Ovary (tissue), 9 donors: ENCODE data around the gene USP31. TPM values are rescaled to one million over a fixed set of nuclear protein-coding genes. Genes with fewer than 3 reads are reported as not detected.

ENCODE experiments used
- DNase-seq, 5 donors: peaks; one replicate each; pipeline ENCODE4 v3.0.0-alpha.2; 2019 to 2020
- H3K27ac ChIP-seq, 2 donors: fragments of 200-600 bp; one replicate each; pipeline versions ENCODE4 v1.5.1 to v1.8.0; 2019 to 2022
- H3K27me3 ChIP-seq: fragments of 200-600 bp; one replicate; pipeline ENCODE4 v1.8.0; 2022
- H3K36me3 ChIP-seq: fragments of 200-600 bp; sonication (generic); one replicate; pipeline ENCODE4 v1.5.1; 2019
- H3K4me1 ChIP-seq: one replicate; pipeline ENCODE4 v1.8.1; 2013; ENCODE audit warnings: mild to moderate bottlenecking, moderate library complexity; ENCODE audit not compliant: insufficient read depth
- H3K4me3 ChIP-seq: fragments of 200-600 bp; sonication (generic); one replicate; pipeline ENCODE4 v1.5.1; 2017
- H3K9me3 ChIP-seq, 2 donors: fragments of 200-600 bp in 1 of 2; sonication (generic) in 1 of 2; one replicate each; pipeline versions ENCODE4 v1.5.1 to v1.8.1; 2013 to 2019; ENCODE audit warnings: mild to moderate bottlenecking in 1 of 2, moderate library complexity in 1 of 2
- CTCF ChIP-seq, 3 donors: fragments of 450-650 bp in 2 of 3; fragments of 200-600 bp in 1 of 3; IDR thresholded peaks; one replicate each; pipeline versions ENCODE4 v1.5.1 to v1.8.0; 2016 to 2022; ENCODE audit warnings: antibody characterized with exemption in 3 of 3, mild to moderate bottlenecking in 1 of 3
- EP300 ChIP-seq: sonication (generic); formaldehyde crosslinking; IDR thresholded peaks from one replicate; pipeline ENCODE4 v1.6.1; 2017; ENCODE audit warnings: antibody characterized with exemption
- POLR2A ChIP-seq: fragments of 450-650 bp; IDR thresholded peaks from one replicate; pipeline ENCODE4 v1.6.1; 2017; ENCODE audit warnings: antibody characterized with exemption, mild to moderate bottlenecking, moderate library complexity
- WGBS, 3 donors: extraction: QIAGEN DNeasy Blood & Tissue Kit in 1 of 3; methylation state at CpG; one replicate each; pipeline versions ENCODE4 v1.1.5 to v1.1.7; 2013 to 2017; 5-methylcytosine and 5-hydroxymethylcytosine counted together
- intact Hi-C, 4 donors: fragments of 100-400 bp; cut with DNase I; formaldehyde crosslinking; loops; one replicate each; pipeline versions ENCODE4 v1.11.0 to v1.15.1; 2022 to 2023
- polyA plus RNA-seq, 2 donors: library from polyadenylated mRNA; stranded (reverse); fragments of 200-250 nt in 1 of 2; fragments of 350-450 nt in 1 of 2; fragmentation: Illumina TruSeq in 1 of 2; extraction: RNeasy Lipid Tissue Mini Kit (QIAGEN cat#74804) in 1 of 2; gene quantifications; one replicate each; pipeline ENCODE4 v1.2.3, GENCODE V29; 2013 to 2014
- total RNA-seq, 7 donors: library from RNA; depleted of rRNA in 2 of 7; stranded (reverse); fragments of >200 nt in 2 of 7; fragmentation: NEBNext Ultra II Directional in 3 of 7; extraction: Animal tissue kit (Norgen Biotek cat#: 25700) in 3 of 7; gene quantifications; one replicate each; pipeline versions ENCODE4 v1.1.0 to v1.2.4, GENCODE V29; 2016 to 2023
- donor health status: DM: no; HTN: no; CAD: no; lungs with moderate emphysema.
- donor health status: DM: no; HTN: no; CAD: no.
- donor health status: Bipolar disorder and iron deficiency.
- donor health status: DM: yes; HTN: yes; CAD: no.
- donor health status: DM: no; HTN: no; CAD: no.
- donor health status: DM: yes; HTN: yes; CAD: no.

The USP31 gene
- total and polyA plus RNA-seq, 9 donors, result 1.5 to 10.6 (median 7.3) TPM

GRCh38 chr16:23141959-23142740 is 7.1 kb downstream of the USP31 start:
- H3K9me3 ChIP-seq, result no peaks in the 10 kb centered on the region
- no peaks in the 10 kb centered on the region for H3K27me3 ChIP-seq
- TF ChIP-seq CTCF (IDR thresholded peaks at IDR 0.05) (no peak), POLR2A (no peak), EP300 (no peak)
- no peak for DNase-seq
- intact Hi-C loops, result no loop called here
- no peak overlapping the region for H3K27ac ChIP-seq
- WGBS, 3 donors, result 43 to 51% (median 45%) methylated on average over 7 of the region's 7 CpGs
- peaks cover 4% of the 10 kb centered on the region for H3K4me1 ChIP-seq
- H3K36me3 ChIP-seq, result no peaks in the 10 kb centered on the region
- no peak overlapping the region for H3K4me3 ChIP-seq

- TF ChIP-seq EP300, result no peak
- TF ChIP-seq POLR2A, result no peak
- TF ChIP-seq CTCF (IDR thresholded peaks at IDR 0.05), result no peak
- 96 to 98% (median 98%) methylated on average over 6 of the region's 6 CpGs for WGBS, 3 donors
- Histone ChIP-seq H3K4me1 (peaks cover 4% of the 10 kb centered on the region), H3K9me3 (no peaks in the 10 kb centered on the region), H3K27ac (no peak overlapping the region), H3K27me3 (no peaks in the 10 kb centered on the region), H3K36me3 (no peaks in the 10 kb centered on the region), H3K4me3 (no peak overlapping the region)
- intact Hi-C loops, result no loop called here
- DNase-seq, result no peak
These were observed 7.8 kb downstream of the USP31 start for GRCh38 chr16:23141500-23141899.

- H3K27ac ChIP-seq, result no peak overlapping the region
- no peaks in the 10 kb centered on the region for H3K27me3 ChIP-seq
- 97 to 99% (median 98%) methylated on average over 3 of the region's 3 CpGs for WGBS, 3 donors
- H3K4me3 ChIP-seq, result no peak overlapping the region
- DNase-seq, result no peak
- TF ChIP-seq POLR2A, result no peak
- TF ChIP-seq EP300, result no peak
- TF ChIP-seq CTCF (IDR thresholded peaks at IDR 0.05), result no peak
- intact Hi-C loops, result no loop called here
- H3K4me1 ChIP-seq, result peaks cover 4% of the 10 kb centered on the region
- H3K36me3 ChIP-seq, result no peaks in the 10 kb centered on the region
- H3K9me3 ChIP-seq, result no peaks in the 10 kb centered on the region
These were observed 8.2 kb downstream of the USP31 start for GRCh38 chr16:23141033-23141432.

GRCh38 chr16:23140107-23140506 is 9.1 kb downstream of the USP31 start:
- Histone ChIP-seq H3K4me1 (peaks cover 4% of the 10 kb centered on the region), H3K9me3 (no peaks in the 10 kb centered on the region), H3K27me3 (no peaks in the 10 kb centered on the region), H3K4me3 (no peak overlapping the region), H3K27ac (no peak overlapping the region), H3K36me3 (no peaks in the 10 kb centered on the region)
- TF ChIP-seq POLR2A (no peak), CTCF (IDR thresholded peaks at IDR 0.05) (no peak), EP300 (no peak)
- intact Hi-C loops, result no loop called here
- 20 to 23% (median 23%) methylated on average over 2 of the region's 2 CpGs for WGBS, 3 donors
- DNase-seq, result no peak
